ENCODE results near the gene ZSCAN10. TPM values are rescaled to one million over a fixed set of nuclear protein-coding genes. Genes with fewer than 3 reads are reported as not detected.

Gene ZSCAN10
- total and polyA plus RNA-seq, 9 of the 15 experiments (the other 6 are each of a cell fraction or from before 2014, with no cell fraction given) = 0.22 TPM; not detected in 8

DNA sequence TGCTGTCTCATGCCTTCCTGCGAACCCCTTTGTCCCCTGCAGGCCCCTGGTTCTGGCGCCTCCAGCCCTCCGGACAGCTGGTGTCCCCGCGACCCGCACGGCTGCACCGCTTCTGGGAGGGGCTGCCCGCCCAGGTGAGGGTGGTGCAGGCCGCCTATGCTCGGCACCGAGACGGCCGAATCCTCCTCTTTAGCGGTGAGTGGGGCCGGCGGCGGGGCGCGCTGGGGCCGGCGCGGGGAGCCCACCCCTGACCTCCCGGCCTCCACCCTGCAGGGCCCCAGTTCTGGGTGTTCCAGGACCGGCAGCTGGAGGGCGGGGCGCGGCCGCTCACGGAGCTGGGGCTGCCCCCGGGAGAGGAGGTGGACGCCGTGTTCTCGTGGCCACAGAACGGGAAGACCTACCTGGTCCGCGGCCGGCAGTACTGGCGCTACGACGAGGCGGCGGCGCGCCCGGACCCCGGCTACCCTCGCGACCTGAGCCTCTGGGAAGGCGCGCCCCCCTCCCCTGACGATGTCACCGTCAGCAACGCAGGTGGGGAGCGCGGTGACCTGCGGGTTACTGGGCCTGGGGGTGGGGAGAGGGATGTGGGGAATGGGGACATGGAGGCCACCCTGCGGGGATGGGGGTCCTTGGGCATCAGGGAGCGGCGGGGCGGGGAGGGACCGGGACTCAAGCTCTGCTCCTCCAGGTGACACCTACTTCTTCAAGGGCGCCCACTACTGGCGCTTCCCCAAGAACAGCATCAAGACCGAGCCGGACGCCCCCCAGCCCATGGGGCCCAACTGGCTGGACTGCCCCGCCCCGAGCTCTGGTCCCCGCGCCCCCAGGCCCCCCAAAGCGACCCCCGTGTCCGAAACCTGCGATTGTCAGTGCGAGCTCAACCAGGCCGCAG lies 40.7 kb downstream of the ZSCAN10 start:
- POLR2A ChIA-PET = interaction anchor here (0.6 to 1.6 kb wide), 5 partner anchors 10 to 109 kb away, joined by 3 to 6 read pairs (median 4); no protein-coding TSS in a partner anchor
- FAIRE-seq (no peak), DNase-seq (ENCODE audit: extremely low read depth in 1 of 4, low spot score in 3 of 4) (peak in 3 of 4 experiments; percentile 61 to 81 (median 68)), ATAC-seq (peak; percentile 74)
- H2AFZ ChIP-seq (ENCODE audit: low read depth, low read length) = peak overlapping the region; percentile 95
- H3K9ac ChIP-seq (ENCODE audit: insufficient read depth in 1 of 2, low read depth in 2 of 2, low read length in 2 of 2) = peak overlapping the region; percentile 85 to 97; a peak in 3 of 4 replicates
- peak overlapping the region; percentile 93 for H3K4me3 ChIP-seq
- in situ Hi-C loops (cut with MboI) (no loop called here), intact Hi-C loops (cut with micrococcal nuclease) (loop anchor here (1.0 to 10.0 kb wide), 4 partner anchors 29 to 116 kb away; no protein-coding TSS in a partner anchor)
- H3K4me1 ChIP-seq (replicated peaks in 1 of 2; ENCODE audit: control insufficient read depth in 2 of 2, insufficient read depth in 2 of 2, low read length in 2 of 2) = peaks cover 8 to 38% of the 10 kb centered on the region in 2 experiments
- peak overlapping the region; percentile 93 for H3K4me2 ChIP-seq (ENCODE audit: insufficient read depth, low read length)
- CTCF ChIA-PET (ENCODE audit: low intra/inter-chr PET ratio) = interaction anchor here (0.9 to 2.6 kb wide), 7 partner anchors 27 to 108 kb away, joined by 3 to 20 read pairs (median 6); no protein-coding TSS in a partner anchor
- no peaks in the 10 kb centered on the region for H3K9me3 ChIP-seq (replicated peaks; ENCODE audit: control insufficient read depth, insufficient read depth, low read depth, low read length)
- BruUV-seq (replicated peaks) = no TSS peak
- 0 out of 2 replicates have a peak, but pooled peaks cover 3% of the 10 kb centered on the region for H4K20me1 ChIP-seq (replicated peaks; ENCODE audit: control insufficient read depth, insufficient read depth, low read length)
- H3K27ac ChIP-seq (ENCODE audit: extremely low read depth, low read depth, low read length) = peak overlapping the region; percentile 83
- H3K79me2 ChIP-seq (ENCODE audit: control insufficient read depth, insufficient read depth, low read length) = peaks cover 2% of the 10 kb centered on the region; the same call in 2 of the 3 replicates
- no peaks in the 10 kb centered on the region for H3K27me3 ChIP-seq (ENCODE audit: control insufficient read depth in 2 of 2, insufficient read depth in 2 of 2, low read length in 2 of 2)
- WGBS (ENCODE audit: insufficient coverage, low coverage, missing lambda C conversion rate) = 11% methylated on average over 20 of the region's 77 CpGs
- peaks cover 4% of the 10 kb centered on the region for H3K9me1 ChIP-seq (ENCODE audit: control insufficient read depth, insufficient read depth, low read length)
- no peaks in the 10 kb centered on the region for H3K36me3 ChIP-seq (ENCODE audit: control insufficient read depth, insufficient read depth, low read length)
- TF ChIP-seq, protein P1, sequence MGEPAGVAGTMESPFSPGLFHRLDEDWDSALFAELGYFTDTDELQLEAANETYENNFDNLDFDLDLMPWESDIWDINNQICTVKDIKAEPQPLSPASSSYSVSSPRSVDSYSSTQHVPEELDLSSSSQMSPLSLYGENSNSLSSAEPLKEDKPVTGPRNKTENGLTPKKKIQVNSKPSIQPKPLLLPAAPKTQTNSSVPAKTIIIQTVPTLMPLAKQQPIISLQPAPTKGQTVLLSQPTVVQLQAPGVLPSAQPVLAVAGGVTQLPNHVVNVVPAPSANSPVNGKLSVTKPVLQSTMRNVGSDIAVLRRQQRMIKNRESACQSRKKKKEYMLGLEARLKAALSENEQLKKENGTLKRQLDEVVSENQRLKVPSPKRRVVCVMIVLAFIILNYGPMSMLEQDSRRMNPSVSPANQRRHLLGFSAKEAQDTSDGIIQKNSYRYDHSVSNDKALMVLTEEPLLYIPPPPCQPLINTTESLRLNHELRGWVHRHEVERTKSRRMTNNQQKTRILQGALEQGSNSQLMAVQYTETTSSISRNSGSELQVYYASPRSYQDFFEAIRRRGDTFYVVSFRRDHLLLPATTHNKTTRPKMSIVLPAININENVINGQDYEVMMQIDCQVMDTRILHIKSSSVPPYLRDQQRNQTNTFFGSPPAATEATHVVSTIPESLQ (CRISPR knock-in tag; IDR thresholded peaks at IDR 0.05) = no peak
- TF ChIP-seq DNMT1 (IDR thresholded peaks at IDR 0.05) (no peak), ZFX (CRISPR knock-in tag; IDR thresholded peaks at IDR 0.05) (peak; percentile 31; the same call in 1 of the 2 replicates), ZNF184 (CRISPR knock-in tag; IDR thresholded peaks at IDR 0.05) (no peak), GTF2B (IDR thresholded peaks at IDR 0.05; ENCODE audit: extremely low read depth, insufficient read length) (no peak), ZNF436 (CRISPR knock-in tag; IDR thresholded peaks at IDR 0.05) (no peak), TCF3 (CRISPR knock-in tag; IDR thresholded peaks at IDR 0.05) (no peak), RCOR1 (IDR thresholded peaks at IDR 0.05; ENCODE audit: borderline replicate concordance in 1 of 2, low read depth in 2 of 2, low read length in 2 of 2) (0 out of 4 replicates have a peak, but pooled peaks of 1 of the 2 experiments have one; percentile 3)
- TF ChIP-seq, protein P2, sequence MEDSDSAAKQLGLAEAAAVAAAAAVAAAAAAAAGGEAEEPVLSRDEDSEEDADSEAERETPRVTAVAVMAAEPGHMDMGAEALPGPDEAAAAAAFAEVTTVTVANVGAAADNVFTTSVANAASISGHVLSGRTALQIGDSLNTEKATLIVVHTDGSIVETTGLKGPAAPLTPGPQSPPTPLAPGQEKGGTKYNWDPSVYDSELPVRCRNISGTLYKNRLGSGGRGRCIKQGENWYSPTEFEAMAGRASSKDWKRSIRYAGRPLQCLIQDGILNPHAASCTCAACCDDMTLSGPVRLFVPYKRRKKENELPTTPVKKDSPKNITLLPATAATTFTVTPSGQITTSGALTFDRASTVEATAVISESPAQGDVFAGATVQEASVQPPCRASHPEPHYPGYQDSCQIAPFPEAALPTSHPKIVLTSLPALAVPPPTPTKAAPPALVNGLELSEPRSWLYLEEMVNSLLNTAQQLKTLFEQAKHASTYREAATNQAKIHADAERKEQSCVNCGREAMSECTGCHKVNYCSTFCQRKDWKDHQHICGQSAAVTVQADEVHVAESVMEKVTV (CRISPR knock-in tag; IDR thresholded peaks at IDR 0.05) = no peak
